ENCODE measurements around the gene MVD. TPM values are rescaled to one million over a fixed set of nuclear protein-coding genes. Genes with fewer than 3 reads are reported as not detected.
A peak's percentile ranks its signal among the peaks of the same experiment; 100 is the strongest.

MVD gene
- total RNA-seq, 1 donor from 2014 or later: 196 TPM

DNA sequence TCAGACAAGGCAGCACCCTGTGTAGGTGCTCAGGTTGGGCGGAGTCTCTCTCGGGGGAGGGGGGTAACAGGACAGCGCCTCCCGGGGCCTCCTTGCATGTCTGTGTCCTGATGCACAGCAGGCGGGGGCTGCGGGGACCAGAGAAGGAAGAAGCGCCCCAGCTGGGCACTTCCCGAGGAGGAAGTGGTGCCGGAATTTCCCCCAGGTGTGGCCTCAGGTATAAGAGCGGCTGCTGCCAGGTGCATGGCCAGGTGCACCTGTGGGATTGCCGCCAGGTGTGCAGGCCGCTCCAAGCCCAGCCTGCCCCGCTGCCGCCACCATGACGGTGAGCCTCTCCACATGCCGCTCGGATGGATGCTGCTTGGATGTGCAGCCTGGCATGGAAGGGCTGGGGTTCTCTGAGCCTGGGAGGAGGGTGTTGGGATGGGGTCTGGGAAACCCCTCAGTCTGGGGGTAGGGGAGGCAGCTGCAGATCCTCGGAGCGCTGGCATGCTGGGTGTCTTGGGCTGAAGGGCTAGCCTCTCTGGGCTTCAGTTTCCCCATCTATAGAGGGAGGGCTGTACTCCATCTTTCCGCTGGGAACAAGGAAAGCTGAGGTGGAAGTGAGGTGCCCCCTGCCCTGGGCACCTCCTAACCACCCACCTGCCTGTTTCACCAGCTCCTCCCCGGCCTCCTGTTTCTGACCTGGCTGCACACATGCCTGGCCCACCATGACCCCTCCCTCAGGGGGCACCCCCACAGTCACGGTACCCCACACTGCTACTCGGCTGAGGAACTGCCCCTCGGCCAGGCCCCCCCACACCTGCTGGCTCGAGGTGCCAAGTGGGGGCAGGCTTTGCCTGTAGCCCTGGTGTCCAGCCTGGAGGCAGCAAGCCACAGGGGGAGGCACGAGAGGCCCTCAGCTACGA lies 24.3 kb downstream of the MVD start, which contains the start of gene IL17C:
Gene IL17C, plus strand, starts transcription at position 250 of the 908 bp plus-strand sequence. Its CDS starts 70 bp downstream, at position 320.
- Mint-ChIP-seq H3K4me1 (peaks cover 8% of the 10 kb centered on the region), H3K27ac (ENCODE audit: unreplicated experiment) (no peak within 1 kb of the TSS), H3K9me3 (no peaks in the 10 kb centered on the region), H3K36me3 (ENCODE audit: low read depth) (no peaks in the 10 kb centered on the region), H3K4me3 (peak within 1 kb of the TSS; percentile 4), H3K27me3 (ENCODE audit: low read depth) (peaks cover 25% of the 10 kb centered on the region)
- DNase-seq (ENCODE audit: low read depth, low spot score): no peak
- TF ChIP-seq, protein P1, sequence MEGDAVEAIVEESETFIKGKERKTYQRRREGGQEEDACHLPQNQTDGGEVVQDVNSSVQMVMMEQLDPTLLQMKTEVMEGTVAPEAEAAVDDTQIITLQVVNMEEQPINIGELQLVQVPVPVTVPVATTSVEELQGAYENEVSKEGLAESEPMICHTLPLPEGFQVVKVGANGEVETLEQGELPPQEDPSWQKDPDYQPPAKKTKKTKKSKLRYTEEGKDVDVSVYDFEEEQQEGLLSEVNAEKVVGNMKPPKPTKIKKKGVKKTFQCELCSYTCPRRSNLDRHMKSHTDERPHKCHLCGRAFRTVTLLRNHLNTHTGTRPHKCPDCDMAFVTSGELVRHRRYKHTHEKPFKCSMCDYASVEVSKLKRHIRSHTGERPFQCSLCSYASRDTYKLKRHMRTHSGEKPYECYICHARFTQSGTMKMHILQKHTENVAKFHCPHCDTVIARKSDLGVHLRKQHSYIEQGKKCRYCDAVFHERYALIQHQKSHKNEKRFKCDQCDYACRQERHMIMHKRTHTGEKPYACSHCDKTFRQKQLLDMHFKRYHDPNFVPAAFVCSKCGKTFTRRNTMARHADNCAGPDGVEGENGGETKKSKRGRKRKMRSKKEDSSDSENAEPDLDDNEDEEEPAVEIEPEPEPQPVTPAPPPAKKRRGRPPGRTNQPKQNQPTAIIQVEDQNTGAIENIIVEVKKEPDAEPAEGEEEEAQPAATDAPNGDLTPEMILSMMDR (conservative IDR thresholded peaks at IDR 0.05): no peak

DNA sequence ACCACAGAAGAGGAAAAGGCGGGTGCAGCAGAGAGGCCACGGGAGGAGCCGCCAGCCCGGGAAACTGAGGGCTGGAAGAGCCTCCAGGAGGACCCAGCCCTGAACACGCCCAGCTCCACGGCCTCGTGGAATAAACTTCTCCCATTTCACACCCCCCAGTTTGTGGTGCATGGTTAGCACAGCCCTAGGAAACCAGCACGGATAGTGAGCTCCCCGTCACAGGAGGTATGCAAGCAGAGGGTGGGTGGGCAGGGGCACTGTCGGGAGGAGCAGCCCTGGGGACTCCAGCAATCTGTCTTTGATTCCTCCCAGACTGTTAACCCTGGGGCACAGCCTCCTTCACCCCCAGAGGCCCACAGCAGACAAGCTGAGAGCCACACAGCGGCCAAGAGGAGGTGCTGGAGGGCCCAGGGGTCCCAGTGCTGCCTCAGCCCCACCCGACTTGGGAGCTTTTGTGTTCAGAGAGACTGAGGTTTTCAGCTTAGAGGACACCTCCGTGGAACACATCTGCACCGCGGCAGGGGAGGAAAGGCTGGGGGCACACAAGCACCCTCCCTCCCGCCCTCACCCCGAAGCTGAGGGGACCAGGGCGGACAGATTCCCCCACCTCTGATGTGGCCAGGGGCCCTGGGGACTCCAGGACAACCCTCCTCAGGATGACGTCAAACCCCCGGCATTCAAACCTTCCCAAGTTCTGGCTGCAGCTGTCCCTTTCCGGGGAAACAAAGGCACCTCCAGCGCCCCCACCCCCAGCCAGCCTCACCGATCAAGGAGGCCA lies 26.2 kb downstream of the MVD start:
- H3K27me3 Mint-ChIP-seq (ENCODE audit: low read depth): peaks cover 25% of the 10 kb centered on the region
- H3K4me1 Mint-ChIP-seq: peaks cover 8% of the 10 kb centered on the region
- TF ChIP-seq, protein P1 (conservative IDR thresholded peaks at IDR 0.05): no peak
- H3K36me3 Mint-ChIP-seq (ENCODE audit: low read depth): no peaks in the 10 kb centered on the region
- no peak overlapping the region for H3K27ac Mint-ChIP-seq (ENCODE audit: unreplicated experiment)
- H3K4me3 Mint-ChIP-seq: peak overlapping the region; percentile 59
- DNase-seq (ENCODE audit: low read depth, low spot score): no peak
- no peaks in the 10 kb centered on the region for H3K9me3 Mint-ChIP-seq

DNA sequence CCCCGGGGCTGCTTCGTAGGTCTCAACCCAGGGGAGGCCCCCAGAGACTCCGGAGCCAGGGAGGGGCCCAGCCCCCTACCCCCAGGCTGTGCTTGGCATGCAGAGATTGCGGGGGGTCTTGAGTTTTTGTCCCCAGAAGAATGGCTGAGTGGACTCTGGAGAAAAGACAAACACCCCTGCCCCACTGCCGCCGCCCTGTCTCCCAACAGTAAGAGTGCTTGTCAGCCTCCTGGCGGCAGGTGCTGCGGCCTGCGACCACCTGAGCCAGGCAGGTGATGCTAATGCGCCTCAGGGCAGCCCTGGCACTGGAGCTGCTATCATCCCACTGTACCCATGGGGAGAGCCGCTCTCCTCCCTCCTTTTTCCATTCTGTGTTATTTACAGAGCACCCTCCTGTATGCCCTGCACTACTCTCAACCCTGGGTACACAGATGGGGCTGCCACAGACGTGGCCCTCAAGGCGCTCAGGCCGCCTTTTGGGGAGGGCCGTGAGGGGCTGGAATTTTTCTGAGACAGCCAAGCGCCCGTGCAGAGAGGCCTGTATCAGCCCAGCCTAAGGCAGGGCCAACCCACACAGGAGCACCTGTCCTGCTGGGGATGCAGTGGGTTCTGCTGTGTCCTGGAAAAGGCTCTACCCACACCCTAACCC lies 27.1 kb downstream of the MVD start:
- H3K4me1 Mint-ChIP-seq: peaks cover 8% of the 10 kb centered on the region
- no peak overlapping the region for H3K27ac Mint-ChIP-seq (ENCODE audit: unreplicated experiment)
- no peak for DNase-seq (ENCODE audit: low read depth, low spot score)
- H3K4me3 Mint-ChIP-seq: no peak overlapping the region
- H3K27me3 Mint-ChIP-seq (ENCODE audit: low read depth): peaks cover 25% of the 10 kb centered on the region
- TF ChIP-seq, protein P1 (conservative IDR thresholded peaks at IDR 0.05): no peak
- H3K9me3 Mint-ChIP-seq: no peaks in the 10 kb centered on the region
- no peaks in the 10 kb centered on the region for H3K36me3 Mint-ChIP-seq (ENCODE audit: low read depth)

DNA sequence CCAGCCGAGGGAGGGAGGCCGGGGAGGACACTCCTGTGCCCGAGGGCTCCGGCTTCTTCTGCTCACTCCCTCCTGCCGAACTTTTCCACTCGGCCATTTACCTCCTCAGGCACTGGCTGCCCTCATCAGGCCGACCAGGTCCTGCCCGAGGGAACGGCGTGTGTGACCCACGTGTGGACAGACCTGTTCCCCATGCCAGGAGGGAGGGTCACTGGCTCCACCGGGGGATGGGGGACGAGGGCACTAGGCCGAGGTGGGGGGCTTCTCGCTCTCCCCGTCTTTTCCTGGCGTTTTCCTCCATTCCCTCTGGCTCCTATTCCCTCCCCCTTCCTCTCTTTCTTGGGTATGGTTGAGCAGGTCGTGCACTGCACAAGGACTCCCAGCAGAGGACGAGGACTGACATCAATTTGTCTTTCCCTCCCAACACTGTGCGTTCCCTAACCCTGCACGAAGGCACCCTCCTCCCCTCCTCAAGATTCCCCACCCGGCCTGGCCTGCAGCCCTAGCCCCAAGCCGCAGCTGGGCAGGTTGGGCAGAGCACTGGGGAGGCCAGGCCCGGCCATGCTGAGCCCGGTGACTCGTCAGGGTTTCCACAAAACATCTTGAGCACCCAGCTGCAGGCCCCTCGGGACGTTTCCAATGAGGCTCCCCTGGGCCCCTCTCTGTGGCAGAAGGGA lies 27.8 kb downstream of the MVD start:
- no peaks in the 10 kb centered on the region for H3K9me3 Mint-ChIP-seq
- peaks cover 5% of the 10 kb centered on the region for H3K4me1 Mint-ChIP-seq
- no peaks in the 10 kb centered on the region for H3K36me3 Mint-ChIP-seq (ENCODE audit: low read depth)
- H3K27me3 Mint-ChIP-seq (ENCODE audit: low read depth): peaks cover 22% of the 10 kb centered on the region
- H3K4me3 Mint-ChIP-seq: peak overlapping the region; percentile 27
- TF ChIP-seq, protein P1 (conservative IDR thresholded peaks at IDR 0.05): no peak
- no peak overlapping the region for H3K27ac Mint-ChIP-seq (ENCODE audit: unreplicated experiment)
- no peak for DNase-seq (ENCODE audit: low read depth, low spot score)
